ENCODE data around the gene HHATL. TPM values are rescaled to one million over a fixed set of nuclear protein-coding genes. Genes with fewer than 3 reads are reported as not detected.

Gene HHATL
- total and polyA plus RNA-seq, 2 of the 8 experiments (the other 6 are each of a cell fraction or from before 2014, with no cell fraction given) = 0.18 TPM; not detected in 1

- no peak for TF ChIP-seq CTCF (IDR thresholded peaks at IDR 0.05; ENCODE audit: control extremely low read depth in 1 of 3, insufficient read depth in 1 of 3, low read depth in 1 of 3, low read length in 3 of 3)
- TF ChIP-seq GTF2F1 (IDR thresholded peaks at IDR 0.05; ENCODE audit: borderline replicate concordance, low read depth, low read length) = no peak
Observed at GRCh38 chr3:42680271-42680670, 22.3 kb downstream of the HHATL start (continued).
